ENCODE results near the gene CACNA1S.
A peak's percentile ranks its signal among the peaks of the same experiment; 100 is the strongest.

CACNA1S gene

GRCh38 chr1:201022493-201022819, 89.8 kb downstream of the CACNA1S start:
- Histone ChIP-seq H3K4ac (ENCODE audit: low read length) (no peak overlapping the region), H2BK120ac (ENCODE audit: low read depth, low read length) (no peak overlapping the region), H3K36me3 (replicated peaks in 1 of 2; ENCODE audit: control insufficient read depth in 2 of 2, insufficient read depth in 2 of 2, low read length in 2 of 2) (peaks cover 0 to 1% of the 10 kb centered on the region in 2 donors), H3K4me3 (ENCODE audit: low read length in 2 of 2) (peak overlapping the region; percentile 60 to 84), H2BK12ac (ENCODE audit: low read length) (no peak overlapping the region), H2AFZ (ENCODE audit: low read length) (peak overlapping the region; percentile 92), H4K8ac (ENCODE audit: low read depth, low read length) (no peak overlapping the region), H4K91ac (ENCODE audit: low read depth, low read length, poor library complexity) (no peak overlapping the region), H3K4me2 (ENCODE audit: insufficient read depth, low read length, poor library complexity, severe bottlenecking) (peak overlapping the region; percentile 87), H3K23ac (ENCODE audit: low read depth, low read length, poor library complexity) (peak overlapping the region; percentile 11), H3K9me3 (replicated peaks in 1 of 2; ENCODE audit: control insufficient read depth in 2 of 2, insufficient read depth in 1 of 2, low read depth in 1 of 2, low read length in 2 of 2) (no peaks in the 10 kb centered on the region), H3K79me1 (ENCODE audit: low read depth, low read length) (no peaks in the 10 kb centered on the region), H2AK5ac (ENCODE audit: low read depth, low read length) (peak overlapping the region; percentile 0), H3K4me1 (ENCODE audit: control insufficient read depth in 2 of 2, insufficient read depth in 1 of 2, low read depth in 1 of 2, low read length in 2 of 2) (peaks cover 32 to 39% of the 10 kb centered on the region in 2 donors), H2BK5ac (ENCODE audit: low read length) (peak overlapping the region; percentile 19), H3K27me3 (ENCODE audit: control insufficient read depth in 3 of 3, insufficient read depth in 3 of 3, low read depth in 1 of 3, low read length in 3 of 3) (peaks cover 0 to 6% (median 0%) of the 10 kb centered on the region in 3 experiments), H3K9ac (ENCODE audit: low read depth, low read length, poor library complexity) (peak overlapping the region; percentile 75), H3K14ac (ENCODE audit: low read length) (no peak overlapping the region), H3K18ac (ENCODE audit: low read length) (peak overlapping the region; percentile 82), H2BK15ac (ENCODE audit: low read length) (peak overlapping the region; percentile 75), H3K27ac (replicated peaks; ENCODE audit: low read length) (no peak overlapping the region)
- no CpG with 5 or more reads among the region's 2 CpGs for WGBS, 2 donors (ENCODE audit: extremely low coverage in 2 of 2, insufficient read length in 2 of 2, insufficient replicate concordance in 1 of 2)
- no peak for DNase-seq (ENCODE audit: low spot score)

GRCh38 chr1:201021630-201022492, 90.4 kb downstream of the CACNA1S start:
- WGBS, 2 donors (ENCODE audit: extremely low coverage in 2 of 2, insufficient read length in 2 of 2, insufficient replicate concordance in 1 of 2), result no CpG with 5 or more reads among the region's 7 CpGs
- peak overlapping the region; percentile 68 for H3K18ac ChIP-seq (ENCODE audit: low read length)
- H3K36me3 ChIP-seq (replicated peaks in 1 of 2; ENCODE audit: control insufficient read depth in 2 of 2, insufficient read depth in 2 of 2, low read length in 2 of 2), result peaks cover 0 to 1% of the 10 kb centered on the region in 2 donors
- no peak overlapping the region for H3K23ac ChIP-seq (ENCODE audit: low read depth, low read length, poor library complexity)
- H4K8ac ChIP-seq (ENCODE audit: low read depth, low read length), result no peak overlapping the region
- H4K91ac ChIP-seq (ENCODE audit: low read depth, low read length, poor library complexity), result no peak overlapping the region
- peak overlapping the region; percentile 19 for H2BK5ac ChIP-seq (ENCODE audit: low read length)
- no peak overlapping the region for H3K4me2 ChIP-seq (ENCODE audit: insufficient read depth, low read length, poor library complexity, severe bottlenecking)
- no peak overlapping the region for H2BK120ac ChIP-seq (ENCODE audit: low read depth, low read length)
- no peak overlapping the region for H3K14ac ChIP-seq (ENCODE audit: low read length)
- no peak overlapping the region for H2AFZ ChIP-seq (ENCODE audit: low read length)
- H3K9ac ChIP-seq (ENCODE audit: low read depth, low read length, poor library complexity), result peak overlapping the region; percentile 24
- H3K4ac ChIP-seq (ENCODE audit: low read length), result no peak overlapping the region
- peak overlapping the region; percentile 1 for H2AK5ac ChIP-seq (ENCODE audit: low read depth, low read length)
- H3K4me3 ChIP-seq (ENCODE audit: low read length in 2 of 2), result peak overlapping the region in 1 of 2 donors; percentile 60
- H2BK12ac ChIP-seq (ENCODE audit: low read length), result peak overlapping the region; percentile 10
- peaks cover 34 to 45% of the 10 kb centered on the region in 2 donors for H3K4me1 ChIP-seq (ENCODE audit: control insufficient read depth in 2 of 2, insufficient read depth in 1 of 2, low read depth in 1 of 2, low read length in 2 of 2)
- no peak for DNase-seq (ENCODE audit: low spot score)
- no peak overlapping the region for H3K27ac ChIP-seq (replicated peaks; ENCODE audit: low read length)
- H2BK15ac ChIP-seq (ENCODE audit: low read length), result peak overlapping the region; percentile 33
- H3K9me3 ChIP-seq (replicated peaks in 1 of 2; ENCODE audit: control insufficient read depth in 2 of 2, insufficient read depth in 1 of 2, low read depth in 1 of 2, low read length in 2 of 2), result no peaks in the 10 kb centered on the region
- H3K27me3 ChIP-seq (ENCODE audit: control insufficient read depth in 3 of 3, insufficient read depth in 3 of 3, low read depth in 1 of 3, low read length in 3 of 3), result peaks cover 0 to 6% (median 0%) of the 10 kb centered on the region in 3 experiments
- no peaks in the 10 kb centered on the region for H3K79me1 ChIP-seq (ENCODE audit: low read depth, low read length)

GRCh38 chr1:201020721-201021629, 91.3 kb downstream of the CACNA1S start:
- Histone ChIP-seq H3K23ac (ENCODE audit: low read depth, low read length, poor library complexity) (no peak overlapping the region), H2BK5ac (ENCODE audit: low read length) (peak overlapping the region; percentile 25), H3K4me3 (ENCODE audit: low read length in 2 of 2) (no peak overlapping the region), H2AK5ac (ENCODE audit: low read depth, low read length) (peak overlapping the region; percentile 42), H3K79me1 (ENCODE audit: low read depth, low read length) (no peaks in the 10 kb centered on the region), H3K4me2 (ENCODE audit: insufficient read depth, low read length, poor library complexity, severe bottlenecking) (no peak overlapping the region), H3K4ac (ENCODE audit: low read length) (no peak overlapping the region), H4K91ac (ENCODE audit: low read depth, low read length, poor library complexity) (peak overlapping the region; percentile 24), H2AFZ (ENCODE audit: low read length) (no peak overlapping the region), H3K14ac (ENCODE audit: low read length) (no peak overlapping the region), H3K9ac (ENCODE audit: low read depth, low read length, poor library complexity) (no peak overlapping the region), H3K27ac (replicated peaks; ENCODE audit: low read length) (no peak overlapping the region), H2BK15ac (ENCODE audit: low read length) (peak overlapping the region; percentile 49), H3K9me3 (replicated peaks in 1 of 2; ENCODE audit: control insufficient read depth in 2 of 2, insufficient read depth in 1 of 2, low read depth in 1 of 2, low read length in 2 of 2) (no peaks in the 10 kb centered on the region), H3K36me3 (replicated peaks in 1 of 2; ENCODE audit: control insufficient read depth in 2 of 2, insufficient read depth in 2 of 2, low read length in 2 of 2) (peaks cover 0 to 1% of the 10 kb centered on the region in 2 donors), H3K18ac (ENCODE audit: low read length) (peak overlapping the region; percentile 68), H2BK12ac (ENCODE audit: low read length) (no peak overlapping the region), H3K27me3 (ENCODE audit: control insufficient read depth in 3 of 3, insufficient read depth in 3 of 3, low read depth in 1 of 3, low read length in 3 of 3) (peaks cover 0 to 6% (median 0%) of the 10 kb centered on the region in 3 experiments), H3K4me1 (ENCODE audit: control insufficient read depth in 2 of 2, insufficient read depth in 1 of 2, low read depth in 1 of 2, low read length in 2 of 2) (peaks cover 34 to 46% of the 10 kb centered on the region in 2 donors), H2BK120ac (ENCODE audit: low read depth, low read length) (no peak overlapping the region), H4K8ac (ENCODE audit: low read depth, low read length) (no peak overlapping the region)
- DNase-seq (ENCODE audit: low spot score), result peak; percentile 68
- no CpG with 5 or more reads among the region's 11 CpGs for WGBS, 2 donors (ENCODE audit: extremely low coverage in 2 of 2, insufficient read length in 2 of 2, insufficient replicate concordance in 1 of 2)

Data from neuronal stem cell (in vitro differentiated cells).